GM03348 (cell line): ENCODE results near the gene NLRP2B.
"Not testable (repeated sequence)": the region's sequence is repeated elsewhere in the genome, so short reads cannot be mapped to it uniquely, and the experiment has no call there.

Source experiments
- DNase-seq: peaks from one replicate; pipeline ENCODE4 v3.0.0; 2012; ENCODE audit warnings: low spot score

The NLRP2B gene

GRCh38 chrX:57680160-57680559, at the start of gene NLRP2B:
NLRP2B (minus strand) TSS chrX:57680260.
- DNase-seq = no peak

GRCh38 chrX:57725995-57726394, 45.9 kb upstream of the NLRP2B start:
- not testable (repeated sequence) for DNase-seq

GRCh38 chrX:57681341-57681740, 1.3 kb upstream of the NLRP2B start:
- DNase-seq = no peak

- DNase-seq = no peak
These were observed 1.2 kb downstream of the NLRP2B start for GRCh38 chrX:57678686-57679428.

- no peak for DNase-seq
These were observed 2.8 kb downstream of the NLRP2B start for GRCh38 chrX:57677132-57677858.

DNA sequence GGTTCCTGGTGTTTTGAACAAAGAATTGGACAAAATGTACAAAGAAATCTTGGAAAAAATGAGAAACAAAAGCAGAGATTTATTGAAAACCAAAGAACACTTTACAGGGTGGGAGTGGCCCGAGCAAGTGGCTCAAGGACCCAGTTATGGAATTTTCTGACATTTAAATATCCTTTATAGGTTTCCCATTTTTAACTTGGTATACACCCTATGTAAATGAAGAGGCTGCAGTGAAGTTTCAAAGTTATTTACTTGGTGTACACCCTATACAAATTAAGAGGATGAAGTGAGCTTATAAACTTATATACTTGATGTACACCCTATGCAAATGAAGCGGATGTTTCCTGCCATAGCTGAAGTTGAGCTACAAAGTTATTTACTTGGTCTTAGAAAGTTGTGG, 4.7 kb downstream of the NLRP2B start:
- DNase-seq = no peak

GRCh38 chrX:57674861-57675260, 5.2 kb downstream of the NLRP2B start:
- no peak for DNase-seq

DNA sequence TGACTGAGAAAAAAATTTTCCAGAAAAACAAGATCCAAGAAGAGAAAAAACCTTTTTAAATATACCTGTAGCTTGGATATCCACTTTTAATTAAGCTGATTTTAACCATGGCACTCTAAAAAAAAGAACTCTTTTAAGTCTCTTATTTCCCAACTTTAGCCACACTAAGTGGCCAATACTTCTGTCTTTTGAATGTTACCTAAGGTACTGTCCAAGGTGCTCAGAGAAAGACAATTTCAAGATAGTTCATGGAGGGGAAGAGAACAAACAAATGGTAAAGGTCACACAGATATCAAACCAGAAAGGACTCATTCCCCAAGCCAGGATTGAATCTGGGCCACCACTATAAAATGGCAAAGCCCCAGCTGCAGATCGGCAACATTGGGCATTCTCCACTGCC, 10.1 kb downstream of the NLRP2B start:
- DNase-seq = no peak

DNA sequence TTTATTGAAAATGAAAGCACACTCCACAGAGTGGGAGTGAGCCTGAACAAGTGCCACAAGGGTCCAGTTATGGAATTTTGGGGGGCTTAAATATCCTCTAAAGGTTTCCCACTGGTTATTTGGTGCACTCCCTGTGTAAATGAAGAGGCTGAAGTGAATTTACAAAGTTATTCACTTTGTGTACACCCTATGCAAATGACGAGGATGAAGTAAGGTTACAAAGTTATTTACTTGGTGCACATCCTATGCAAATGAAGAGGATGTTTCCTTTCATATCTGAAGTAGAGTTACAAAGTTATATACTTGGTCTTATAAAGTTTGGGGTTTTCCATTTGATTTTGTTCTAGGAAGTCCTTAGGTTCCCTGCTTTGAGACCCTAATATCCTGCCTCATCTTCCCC, 13.1 kb downstream of the NLRP2B start:
- DNase-seq = no peak

DNA sequence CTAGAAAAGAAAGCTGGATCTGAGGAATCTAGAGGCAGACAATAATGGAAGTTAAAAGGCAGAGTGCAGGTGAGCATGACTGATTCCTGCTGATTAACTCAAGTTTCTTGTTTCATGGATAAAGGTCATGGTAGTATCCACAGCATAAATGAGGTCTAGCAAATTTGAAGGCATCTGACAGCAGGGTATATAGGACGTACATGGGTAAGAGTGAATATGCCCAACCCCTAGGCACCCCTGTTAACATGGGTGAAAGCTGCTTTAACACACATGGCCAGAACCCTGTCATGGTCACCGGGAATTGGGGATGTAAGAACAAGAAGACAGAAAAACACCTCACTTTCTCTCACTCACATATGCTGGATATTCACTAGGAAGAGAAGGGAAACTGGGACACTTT, 25.0 kb downstream of the NLRP2B start:
- no peak for DNase-seq

GRCh38 chrX:57652705-57653104, 27.4 kb downstream of the NLRP2B start:
- DNase-seq = no peak

DNA sequence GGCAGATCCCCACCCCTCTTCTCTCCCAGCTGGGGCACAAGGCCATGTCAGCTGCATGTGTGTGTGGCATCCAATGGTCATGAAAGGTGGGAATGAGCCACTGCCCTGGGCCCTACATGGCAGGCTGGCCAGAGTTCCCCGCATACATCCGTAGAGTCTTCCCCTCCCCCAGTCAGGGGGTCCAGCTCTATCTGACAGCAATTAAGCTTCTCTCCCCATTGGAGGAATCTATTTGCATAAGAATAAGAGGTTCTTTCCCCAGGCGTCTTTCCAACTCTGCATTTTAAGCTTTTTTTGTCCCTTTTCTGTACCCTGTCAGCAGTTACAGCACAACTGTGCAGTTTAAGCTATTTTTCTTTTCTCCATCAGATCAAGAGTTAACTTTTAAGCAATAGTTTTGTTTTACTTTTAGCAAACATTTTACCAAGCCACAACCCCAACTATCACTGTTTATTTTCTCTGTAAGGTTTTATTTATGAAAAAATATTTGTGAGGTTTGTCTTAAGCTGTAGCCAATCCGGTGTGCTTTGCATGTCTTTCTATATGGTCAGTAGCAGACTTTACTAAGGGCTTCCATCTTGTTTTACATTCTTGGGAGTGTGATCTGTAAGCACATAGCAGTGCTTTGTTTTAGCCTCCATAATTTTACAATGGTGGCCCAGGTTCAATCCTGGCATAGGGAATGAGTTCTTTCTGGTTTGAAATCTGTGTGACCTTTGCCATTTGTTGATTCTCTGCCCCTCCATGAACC, 28.7 kb downstream of the NLRP2B start:
- no peak for DNase-seq

DNA sequence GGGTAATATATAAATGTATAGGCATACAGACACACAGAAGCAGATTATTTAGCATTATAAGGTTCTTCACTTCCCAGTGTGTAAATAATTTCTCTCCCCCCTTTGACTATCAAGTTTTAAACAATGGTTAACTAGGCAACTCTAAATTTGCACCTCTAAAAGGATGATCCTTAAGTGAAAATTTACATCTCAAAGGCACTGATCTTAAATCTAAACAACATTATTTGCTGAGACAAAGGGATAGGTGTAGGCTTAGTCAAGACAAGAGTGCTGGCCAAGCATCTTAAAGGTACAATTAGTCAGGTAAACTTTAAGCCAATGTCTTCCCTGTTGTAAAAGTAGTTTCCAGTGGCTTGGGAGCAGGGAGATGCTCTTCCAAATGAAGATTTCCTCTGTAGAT, 33.0 kb downstream of the NLRP2B start:
- DNase-seq = no peak

- DNase-seq = no peak
These were observed 36.4 kb downstream of the NLRP2B start for GRCh38 chrX:57643698-57644097.

DNA sequence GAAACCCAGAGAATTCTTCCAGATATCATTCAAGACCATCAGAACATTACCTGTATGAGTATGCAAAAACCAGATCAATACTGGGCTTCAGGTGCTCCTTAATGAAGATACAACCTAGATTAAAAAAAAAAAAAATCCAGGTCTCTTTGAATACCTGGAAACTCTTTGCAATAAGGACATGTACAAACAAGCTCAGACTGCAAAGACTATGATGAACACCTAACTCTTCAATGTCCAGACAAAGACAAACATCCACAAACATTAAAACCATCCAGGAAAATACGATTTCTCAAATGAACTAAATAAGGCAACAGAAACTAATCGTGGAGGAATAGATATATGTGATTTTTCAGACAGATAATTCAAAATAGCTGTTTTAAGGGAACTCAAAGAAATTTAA, 38.7 kb downstream of the NLRP2B start:
- DNase-seq = no peak

DNA sequence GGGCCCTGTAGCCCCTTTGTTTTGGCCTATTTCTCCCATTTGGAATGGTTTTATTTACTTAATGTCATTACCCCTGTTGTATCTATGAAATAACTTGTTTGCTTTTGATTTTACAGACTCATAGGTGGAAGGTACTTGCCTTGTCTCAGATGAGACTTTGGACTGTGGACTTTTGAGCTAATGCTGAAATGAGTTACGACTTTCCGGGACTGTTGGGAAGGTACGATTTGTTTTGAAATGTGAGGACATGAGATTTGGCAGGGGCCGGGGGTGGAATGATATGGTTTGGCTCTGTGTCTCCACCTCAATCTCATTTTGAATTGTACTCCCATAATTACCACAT, 39.4 kb downstream of the NLRP2B start:
- DNase-seq = no peak

DNA sequence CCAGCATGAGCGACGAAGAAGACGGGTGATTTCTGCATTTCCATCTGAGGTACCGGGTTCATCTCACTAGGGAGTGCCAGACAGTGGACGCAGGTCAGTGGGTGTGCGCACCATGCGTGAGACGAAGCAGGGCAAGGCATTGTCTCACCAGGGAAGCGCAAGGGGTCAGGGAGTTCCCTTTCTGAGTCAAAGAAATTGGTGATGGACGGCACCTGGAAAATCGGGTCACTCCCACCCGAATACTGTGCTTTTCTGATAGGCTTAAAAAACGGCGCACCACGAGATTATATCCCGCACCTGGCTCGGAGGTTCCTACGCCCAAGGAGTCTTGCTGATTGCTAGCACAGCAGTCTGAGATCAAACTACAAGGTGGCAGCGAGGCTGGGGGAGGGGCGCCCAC, 50.6 kb downstream of the NLRP2B start:
- DNase-seq = not testable (repeated sequence)
